HepG2 (cell line): Measurements from ENCODE around the gene LINGO1. TPM values are rescaled to one million over a fixed set of nuclear protein-coding genes. Genes with fewer than 3 reads are reported as not detected.

Experiments used
- DNMT3B ChIP-seq: conservative IDR thresholded peaks from 2 replicates; pipeline ENCODE4 v1.6.1; 2016; ENCODE audit warnings: missing biosample characterization, control low read depth
- GATAD2A ChIP-seq: IDR thresholded peaks from 2 replicates; pipeline ENCODE4 v1.6.1; 2016
- HNF4G ChIP-seq, 2 experiments: sonication (generic) in 1 of 2; formaldehyde crosslinking in 1 of 2; IDR thresholded peaks; 2 replicates each; pipeline versions ENCODE4 v1.4.0 to v1.6.1; 2011 to 2020; ENCODE audit warnings: borderline replicate concordance in 2 of 2, low read depth in 2 of 2, mild to moderate bottlenecking in 2 of 2, low read length in 1 of 2, missing genetic modification reagents in 1 of 2, moderate library complexity in 1 of 2
- HOXD1 ChIP-seq: sonication (generic); formaldehyde crosslinking; IDR thresholded peaks from 2 replicates; pipeline ENCODE4 v1.5.0; 2020; ENCODE audit warnings: missing genetic modification reagents
- REST ChIP-seq, 2 experiments: IDR thresholded peaks; 2 replicates each; pipeline ENCODE4 v1.6.1; 2011 to 2012; ENCODE audit warnings: low read length in 2 of 2, borderline replicate concordance in 1 of 2, low read depth in 1 of 2, mild to moderate bottlenecking in 1 of 2, moderate library complexity in 1 of 2
- REXO4 ChIP-seq: sonication (generic); formaldehyde crosslinking; IDR thresholded peaks from 2 replicates; pipeline ENCODE4 v1.8.0; 2022; ENCODE audit warnings: missing genetic modification reagents, mild to moderate bottlenecking, borderline replicate concordance
- RFX3 ChIP-seq: IDR thresholded peaks from 2 replicates; pipeline ENCODE4 v1.6.1; 2016; ENCODE audit warnings: missing biosample characterization, missing genetic modification reagents
- SNAPC2 ChIP-seq: sonication (generic); formaldehyde crosslinking; IDR thresholded peaks from 2 replicates; pipeline ENCODE4 v1.8.1; 2022; ENCODE audit warnings: mild to moderate bottlenecking, missing genetic modification reagents
- SNAPC4 ChIP-seq: sonication (generic); formaldehyde crosslinking; IDR thresholded peaks from 2 replicates; pipeline ENCODE4 v1.4.0; 2020; ENCODE audit warnings: mild to moderate bottlenecking, missing genetic modification reagents
- TCF7 ChIP-seq: sonication (generic); IDR thresholded peaks from 2 replicates; pipeline ENCODE4 v1.6.1; 2016; ENCODE audit warnings: antibody characterized with exemption, low read depth
- ZFP36L1 ChIP-seq: sonication (generic); formaldehyde crosslinking; IDR thresholded peaks from 2 replicates; pipeline ENCODE4 v1.8.0; 2022; ENCODE audit warnings: mild to moderate bottlenecking, missing genetic modification reagents, moderate library complexity
- ZNF496 ChIP-seq: sonication (generic); formaldehyde crosslinking; IDR thresholded peaks from 2 replicates; pipeline ENCODE4 v1.8.1; 2023; ENCODE audit warnings: mild to moderate bottlenecking, moderate library complexity, missing genetic modification reagents; ENCODE audit not compliant: insufficient replicate concordance
- ZNF513 ChIP-seq: sonication (generic); formaldehyde crosslinking; conservative IDR thresholded peaks from 2 replicates; pipeline ENCODE4 v1.5.0; 2020; ENCODE audit warnings: missing genetic modification reagents
- ZNF678 ChIP-seq: sonication (generic); formaldehyde crosslinking; IDR thresholded peaks from 2 replicates; pipeline ENCODE4 v1.4.0; 2020; ENCODE audit warnings: mild to moderate bottlenecking, missing genetic modification reagents
- ZNF800 ChIP-seq: sonication (generic); formaldehyde crosslinking; IDR thresholded peaks from 2 replicates; pipeline ENCODE4 v1.4.0; 2020; ENCODE audit warnings: missing genetic modification reagents
- ZNF850 ChIP-seq: sonication (generic); formaldehyde crosslinking; conservative IDR thresholded peaks from 2 replicates; pipeline ENCODE4 v1.9.0; 2021; ENCODE audit warnings: mild to moderate bottlenecking, missing genetic modification reagents
- polyA plus RNA-seq, 8 experiments: library from polyadenylated mRNA; depleted of rRNA in 3 of 8; stranded (reverse) in 7 of 8; unstranded in 1 of 8; fragments of >200 nt; fragmentation: Illumina TruSeq in 4 of 8; extraction: Trizol in 4 of 8; gene quantifications; 2 replicates each; pipeline versions ENCODE4 v1.2.1 to v1.2.3, GENCODE V29; 2011 to 2016; ENCODE audit warnings: low read depth in 4 of 8, missing spikeins in 1 of 8, mixed read lengths in 1 of 8; ENCODE audit not compliant: insufficient read depth in 1 of 8
- total RNA-seq, 5 experiments: library from RNA; depleted of rRNA; stranded (reverse); fragments of >200 nt; fragmentation: Illumina TruSeq; extraction: Trizol; gene quantifications; 2 replicates each; pipeline ENCODE4 v1.2.3, GENCODE V29; 2016; ENCODE audit warnings: low read depth in 1 of 5

LINGO1 gene
- total and polyA plus RNA-seq, 2 of the 13 experiments (the other 11 are each of a cell fraction or from before 2014, with no cell fraction given) = 0.07 TPM; not detected in 1

- no peak for TF ChIP-seq REXO4 (CRISPR knock-in tag)
- no peak for TF ChIP-seq RFX3 (CRISPR knock-in tag)
- TF ChIP-seq ZNF850 (CRISPR knock-in tag) = no peak
- TF ChIP-seq HNF4G (IDR thresholded peaks at IDR 0.05; ENCODE audit: borderline replicate concordance, low read depth, low read length) = no peak
- no peak; the same call in 1 of the 2 replicates for TF ChIP-seq HNF4G (CRISPR knock-in tag; IDR thresholded peaks at IDR 0.05; ENCODE audit: borderline replicate concordance, low read depth)
- TF ChIP-seq REST (IDR thresholded peaks at IDR 0.05; ENCODE audit: borderline replicate concordance in 1 of 2, low read depth in 1 of 2, low read length in 2 of 2) = no peak
- TF ChIP-seq GATAD2A (CRISPR knock-in tag) = no peak
- no peak for TF ChIP-seq ZNF678 (CRISPR knock-in tag)
- no peak for TF ChIP-seq ZNF496
- no peak for TF ChIP-seq TCF7
- TF ChIP-seq DNMT3B (CRISPR knock-in tag) = no peak
- no peak for TF ChIP-seq ZFP36L1 (CRISPR knock-in tag)
- TF ChIP-seq ZNF513 = no peak
- no peak for TF ChIP-seq SNAPC2 (CRISPR knock-in tag)
- peak; percentile 71 for TF ChIP-seq ZNF800 (CRISPR knock-in tag)
- TF ChIP-seq SNAPC4 (CRISPR knock-in tag) = no peak
- no peak for TF ChIP-seq HOXD1 (CRISPR knock-in tag)
These were observed 63.6 kb downstream of the LINGO1 start (continued) for GRCh38 chr15:77568973-77569728.
